Umbilical cord (tissue), 2 donors: ENCODE data around the gene ADGRD2. TPM values are rescaled to one million over a fixed set of nuclear protein-coding genes. Genes with fewer than 3 reads are reported as not detected.
"Not testable (repeated sequence)": the region's sequence is repeated elsewhere in the genome, so short reads cannot be mapped to it uniquely, and the experiment has no call there.

Experiments used
- DNase-seq: peaks from one replicate; pipeline ENCODE4 v3.0.0-alpha.2; 2015; ENCODE audit warnings: low spot score
- total RNA-seq: library from RNA; depleted of rRNA; stranded (reverse); fragments of >200 nt; gene quantifications from one replicate; pipeline ENCODE4 v1.2.3, GENCODE V29; 2014; ENCODE audit warnings: low replicate concordance; ENCODE audit not compliant: insufficient read depth

ADGRD2 gene
- total RNA-seq = not detected

DNA sequence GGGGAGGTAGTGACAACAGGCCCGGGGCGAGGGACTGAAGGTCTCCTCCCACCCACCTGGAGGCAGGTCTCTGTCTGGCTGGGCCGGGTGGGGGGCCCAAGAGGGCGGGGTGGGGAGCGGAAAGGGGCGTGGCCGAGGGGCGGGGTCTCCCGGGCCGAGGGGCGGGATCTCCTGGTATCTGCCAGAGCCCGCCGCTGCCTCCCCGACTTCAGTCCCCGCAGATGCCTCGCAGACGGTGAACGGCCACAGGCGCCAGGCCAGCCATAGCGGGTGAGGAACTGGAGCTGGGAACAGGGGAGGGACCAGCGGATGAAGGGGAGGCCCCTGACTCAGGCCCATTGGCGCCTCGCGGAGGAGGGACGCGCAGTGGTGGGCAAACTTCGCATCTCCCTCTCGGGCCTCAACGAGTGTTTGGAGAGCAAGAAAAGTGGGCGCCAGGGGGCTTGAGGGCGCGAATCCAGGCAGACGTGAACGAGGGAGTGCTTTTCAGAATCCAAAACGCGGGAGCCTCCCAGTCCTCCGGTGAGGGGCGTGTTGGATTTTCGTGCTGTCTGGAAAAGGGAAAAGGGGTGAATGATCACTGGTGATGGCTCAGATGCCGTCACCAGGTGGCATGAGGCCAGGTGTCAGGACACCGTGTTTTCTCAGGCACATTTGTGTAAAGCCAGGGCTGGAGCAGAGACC, at the start of gene ADGRD2:
TSS of gene ADGRD2 (plus strand) at position 211 of the 684 bp plus-strand sequence. CDS start 1,216 bp downstream, outside the sequence.
- DNase-seq = peak; percentile 14

DNA sequence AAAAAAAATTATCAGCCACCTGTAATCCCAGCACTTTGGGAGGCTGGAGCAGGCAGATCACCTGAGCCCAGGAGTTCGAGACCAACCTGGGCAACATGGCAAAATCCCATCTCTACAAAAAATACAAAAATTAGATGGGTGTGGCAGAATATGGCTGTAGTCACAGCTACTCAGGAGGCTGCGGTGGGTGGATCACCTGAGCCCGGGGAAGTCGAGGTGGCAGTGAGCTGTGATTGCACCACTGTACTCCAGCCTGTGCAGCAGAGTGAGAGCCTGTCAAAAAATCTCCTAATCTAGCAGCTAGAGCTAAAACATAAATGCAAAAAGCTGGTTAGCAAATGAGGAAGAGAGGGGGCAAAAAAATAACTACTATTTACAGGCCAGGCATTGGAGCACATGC, 47.0 kb upstream of the ADGRD2 start:
- no peak for DNase-seq

GRCh38 chr9:124409410-124409809, 40.8 kb upstream of the ADGRD2 start:
- DNase-seq = no peak

GRCh38 chr9:124410321-124410913, 39.8 kb upstream of the ADGRD2 start:
- DNase-seq = no peak

DNA sequence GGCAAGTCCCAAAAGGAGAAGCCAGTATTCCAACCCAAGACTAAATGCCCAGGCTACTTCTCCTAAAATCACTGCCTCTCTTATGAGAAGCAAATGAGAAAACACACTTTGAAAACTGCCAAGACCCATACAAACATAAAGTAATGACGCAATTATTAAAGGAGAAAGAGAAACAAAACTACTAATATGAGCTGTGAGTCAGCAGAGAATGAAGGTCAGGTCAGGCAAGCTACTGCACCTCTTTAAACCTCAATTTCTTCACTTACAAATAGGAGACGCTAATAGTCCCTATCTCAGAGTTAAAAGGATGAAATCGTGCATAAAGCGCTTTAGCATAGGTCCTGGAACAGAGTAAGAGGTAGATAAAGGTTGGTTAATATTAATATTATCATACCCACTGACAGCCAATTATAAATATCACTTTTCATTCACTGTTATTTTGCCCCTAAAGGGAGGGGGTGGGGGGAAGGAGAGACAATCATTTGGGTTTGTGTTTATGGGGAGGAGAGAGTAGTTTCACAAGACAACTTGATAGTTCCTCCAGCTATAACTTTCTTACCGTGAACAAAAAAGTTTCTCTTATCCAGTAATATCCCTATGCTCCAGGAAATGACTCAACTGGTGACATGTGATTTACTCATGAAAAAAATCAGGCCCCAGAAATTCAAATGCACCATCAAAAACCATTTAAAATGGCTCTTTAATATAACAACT, 38.6 kb upstream of the ADGRD2 start:
- DNase-seq = no peak

- DNase-seq = no peak
These were observed 38.0 kb upstream of the ADGRD2 start for GRCh38 chr9:124412228-124412575.

- DNase-seq = no peak
These were observed 35.6 kb upstream of the ADGRD2 start for GRCh38 chr9:124414612-124415011.

GRCh38 chr9:124415102-124415851, 35.0 kb upstream of the ADGRD2 start, which contains the start of gene PSMB7:
TSS of gene PSMB7 (minus strand) at chr9:124415442. CDS start at chr9:124415425, 17 bp downstream.
- peak; percentile 97 for DNase-seq

- no peak for DNase-seq
These were observed 34.3 kb upstream of the ADGRD2 start for GRCh38 chr9:124415852-124416484.

GRCh38 chr9:124419832-124420489, 30.3 kb upstream of the ADGRD2 start:
- DNase-seq = no peak

- DNase-seq = no peak
These were observed 29.2 kb upstream of the ADGRD2 start for GRCh38 chr9:124420991-124421543.

DNA sequence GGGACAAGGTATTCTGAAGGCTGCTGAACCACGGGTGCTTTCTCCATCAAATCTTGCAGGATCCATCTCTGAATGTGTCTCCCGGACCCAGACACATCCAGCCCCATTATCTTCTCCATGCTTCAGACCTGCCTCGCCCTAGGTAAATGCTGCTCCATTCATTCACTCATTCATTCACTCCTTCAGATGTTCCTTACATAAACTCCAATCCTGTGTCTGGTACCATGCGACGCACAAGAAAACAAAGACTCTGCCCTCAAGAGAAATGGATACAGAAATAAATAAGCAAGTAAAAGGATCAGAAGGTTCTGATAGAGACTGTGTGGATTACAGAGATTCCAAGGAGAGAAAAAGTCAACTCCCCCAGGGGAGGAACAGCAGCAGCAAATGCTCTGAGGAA, 27.1 kb upstream of the ADGRD2 start:
- no peak for DNase-seq

GRCh38 chr9:124423591-124423990, 26.7 kb upstream of the ADGRD2 start:
- DNase-seq = no peak

DNA sequence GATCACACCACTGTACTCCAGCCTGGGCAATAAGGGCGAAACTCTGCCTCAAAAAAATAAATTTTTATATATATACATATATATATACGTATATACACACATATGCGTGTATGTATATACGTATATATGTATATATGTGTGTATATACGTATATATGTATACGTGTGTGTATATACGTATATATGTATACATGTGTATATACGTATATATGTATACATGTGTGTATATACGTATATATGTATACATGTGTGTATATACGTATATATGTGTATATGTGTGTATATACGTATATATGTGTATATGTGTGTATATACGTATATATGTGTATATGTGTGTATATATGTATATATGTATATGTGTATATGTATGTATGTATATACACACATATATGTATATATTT, 24.5 kb upstream of the ADGRD2 start:
- not testable (repeated sequence) for DNase-seq

DNA sequence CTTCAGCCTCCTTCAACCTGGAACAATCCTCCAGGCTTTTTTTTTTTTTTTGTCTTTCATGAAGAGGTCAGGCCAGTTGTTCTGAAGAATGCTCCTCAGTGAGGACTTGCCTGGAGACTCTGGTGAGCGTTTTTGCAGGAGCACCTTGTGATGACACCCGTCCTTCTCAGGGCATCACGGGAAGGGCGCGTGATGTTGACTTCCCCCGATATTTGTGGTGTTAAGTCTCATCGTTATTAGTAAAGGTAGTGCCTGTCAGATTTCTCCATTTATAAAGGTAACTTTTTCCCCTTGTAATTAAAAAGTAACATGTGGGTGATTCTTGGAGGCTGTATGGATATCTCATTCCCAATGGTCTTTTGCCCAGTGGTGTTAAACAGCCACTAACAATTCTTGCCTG, 23.9 kb upstream of the ADGRD2 start:
- DNase-seq = no peak

DNA sequence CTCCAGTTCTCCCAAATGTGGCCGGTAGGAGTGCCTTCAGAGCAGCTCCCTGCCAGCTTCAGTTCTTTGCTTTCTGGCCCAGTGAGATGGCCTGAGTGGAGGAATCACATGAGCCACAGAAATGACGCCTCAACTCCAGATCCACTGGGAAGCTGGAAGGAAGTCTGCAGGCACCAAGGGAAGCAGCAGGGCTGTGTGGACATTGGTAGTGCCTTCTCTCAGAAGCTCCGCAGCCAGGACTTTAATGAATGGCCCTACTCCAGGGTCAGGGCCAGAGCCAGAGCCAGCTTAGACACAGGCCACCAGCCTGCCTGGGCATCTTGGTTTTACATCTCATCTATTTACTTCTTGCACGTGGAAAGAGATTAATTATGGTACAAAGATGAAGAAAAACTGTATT, 23.0 kb upstream of the ADGRD2 start:
- no peak for DNase-seq

GRCh38 chr9:124428751-124429529, 21.3 kb upstream of the ADGRD2 start:
- no peak for DNase-seq

GRCh38 chr9:124429530-124429867, 20.8 kb upstream of the ADGRD2 start:
- DNase-seq = no peak

DNA sequence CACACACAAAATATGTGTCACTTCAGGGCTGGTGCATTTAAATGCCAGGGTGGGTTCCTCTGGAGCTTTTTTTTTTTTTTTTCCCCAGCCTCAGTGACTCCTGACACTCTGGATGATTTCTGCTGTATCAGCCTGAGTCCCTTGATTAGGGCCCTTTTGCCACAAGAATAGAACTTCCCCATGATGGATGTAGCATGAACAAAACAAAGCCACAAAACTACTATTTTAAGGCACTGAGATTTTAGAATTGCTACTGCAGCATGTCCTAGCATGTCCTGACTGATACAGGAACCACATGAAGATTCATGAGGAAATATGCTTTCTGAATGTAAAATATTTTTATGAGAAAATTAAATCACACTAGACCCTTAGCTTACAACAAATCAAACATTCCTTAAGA, 13.9 kb upstream of the ADGRD2 start:
- peak; percentile 12 for DNase-seq

DNA sequence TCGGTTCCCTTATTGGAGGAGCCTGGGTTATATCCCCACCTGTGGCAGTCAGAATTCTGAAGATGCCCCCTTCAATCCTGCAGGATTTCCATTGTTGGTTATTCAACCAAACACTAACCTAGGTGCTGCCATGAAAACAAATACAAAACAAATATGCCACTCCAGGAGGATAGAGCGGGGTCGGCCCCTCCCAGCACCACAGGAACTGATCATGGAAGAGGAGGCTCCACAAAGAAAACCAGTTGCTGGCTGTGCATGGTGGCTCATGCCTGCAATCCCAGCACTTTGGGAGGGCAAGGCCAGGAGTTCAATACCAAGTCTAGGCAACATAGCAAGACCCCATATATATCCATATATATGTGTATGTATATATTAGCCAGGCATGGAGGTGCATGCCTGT, 13.2 kb upstream of the ADGRD2 start:
- no peak for DNase-seq
